MM.1S (cell line): Measurements from ENCODE around the gene CIB4.
A peak's percentile ranks its signal among the peaks of the same experiment; 100 is the strongest.

Experiments used
- EZH2 ChIP-seq: fragments of 300-600 bp; sonication (generic); optimal IDR thresholded peaks from 2 replicates; pipeline ENCODE3; 2017; ENCODE audit warnings: low read depth, mild to moderate bottlenecking, antibody characterized with exemption, low read length, mixed read lengths
- TF ChIP-seq, protein P1 (sequence below): fragments of 300-600 bp; sonication (generic); IDR thresholded peaks from 2 replicates; pipeline ENCODE4 v1.5.1; 2016; ENCODE audit warnings: antibody characterized with exemption, low read length, mixed read lengths

DNA sequence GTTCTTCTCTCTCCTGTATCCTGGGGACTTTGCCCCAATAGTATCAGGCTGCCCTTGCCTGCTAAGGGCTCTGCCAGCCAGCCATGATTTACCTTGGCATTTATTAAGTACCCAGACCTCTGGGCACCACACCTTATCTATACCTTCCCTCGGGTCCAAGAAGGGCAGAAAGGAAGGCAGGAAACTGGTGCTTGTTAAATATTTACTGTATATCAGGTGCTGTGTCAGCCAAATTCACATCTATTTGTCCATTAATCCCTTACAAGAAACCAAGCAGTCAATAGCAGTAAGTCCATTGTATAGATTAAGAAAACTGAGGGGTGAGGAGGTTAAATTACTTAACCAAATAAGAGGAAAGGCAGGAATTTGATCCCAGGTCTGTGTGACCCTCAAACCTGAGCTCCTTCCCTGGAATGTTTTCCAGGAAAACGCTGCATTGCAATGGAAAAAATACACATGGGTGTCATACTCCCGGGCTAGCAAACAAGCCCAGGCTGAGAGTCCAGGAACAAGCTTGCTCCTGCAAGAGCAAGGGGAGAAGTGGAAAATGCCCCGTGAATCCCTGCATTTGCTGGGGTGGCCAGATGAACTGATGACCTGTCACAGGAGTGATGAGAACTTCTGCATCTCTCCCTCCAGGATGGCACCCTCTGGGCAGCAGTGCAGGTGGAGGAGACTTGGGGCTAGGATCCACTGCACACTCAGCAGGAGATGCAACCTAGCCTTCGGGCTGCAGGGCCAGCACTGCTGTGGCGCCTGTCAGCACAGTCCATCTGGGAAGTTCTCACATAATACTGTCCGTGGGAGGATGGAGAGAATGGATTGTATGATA is 30.4 kb downstream of the CIB4 start:
- TF ChIP-seq, protein P1, sequence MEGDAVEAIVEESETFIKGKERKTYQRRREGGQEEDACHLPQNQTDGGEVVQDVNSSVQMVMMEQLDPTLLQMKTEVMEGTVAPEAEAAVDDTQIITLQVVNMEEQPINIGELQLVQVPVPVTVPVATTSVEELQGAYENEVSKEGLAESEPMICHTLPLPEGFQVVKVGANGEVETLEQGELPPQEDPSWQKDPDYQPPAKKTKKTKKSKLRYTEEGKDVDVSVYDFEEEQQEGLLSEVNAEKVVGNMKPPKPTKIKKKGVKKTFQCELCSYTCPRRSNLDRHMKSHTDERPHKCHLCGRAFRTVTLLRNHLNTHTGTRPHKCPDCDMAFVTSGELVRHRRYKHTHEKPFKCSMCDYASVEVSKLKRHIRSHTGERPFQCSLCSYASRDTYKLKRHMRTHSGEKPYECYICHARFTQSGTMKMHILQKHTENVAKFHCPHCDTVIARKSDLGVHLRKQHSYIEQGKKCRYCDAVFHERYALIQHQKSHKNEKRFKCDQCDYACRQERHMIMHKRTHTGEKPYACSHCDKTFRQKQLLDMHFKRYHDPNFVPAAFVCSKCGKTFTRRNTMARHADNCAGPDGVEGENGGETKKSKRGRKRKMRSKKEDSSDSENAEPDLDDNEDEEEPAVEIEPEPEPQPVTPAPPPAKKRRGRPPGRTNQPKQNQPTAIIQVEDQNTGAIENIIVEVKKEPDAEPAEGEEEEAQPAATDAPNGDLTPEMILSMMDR = no peak
- TF ChIP-seq EZH2 = peak; percentile 70
